H4 (cell line): ENCODE results near the gene ISYNA1. TPM values are rescaled to one million over a fixed set of nuclear protein-coding genes. Genes with fewer than 3 reads are reported as not detected.
A peak's percentile ranks its signal among the peaks of the same experiment; 100 is the strongest.

Experiments used
- DNase-seq: peaks from one replicate; pipeline ENCODE4 v3.0.0-alpha.2; 2015; ENCODE audit warnings: low spot score
- total RNA-seq: library from RNA; depleted of rRNA; stranded (reverse); fragments of >200 nt; shearing (Covaris generic); gene quantifications from 2 replicates; pipeline ENCODE4 v1.2.3, GENCODE V29; 2014

ISYNA1 gene
- total RNA-seq, 1 experiment from 2014 or later, result 0.45 TPM

GRCh38 chr19:18431351-18432197 lies 6.4 kb downstream of the ISYNA1 start:
- DNase-seq, result no peak

GRCh38 chr19:18430417-18431144 lies 7.4 kb downstream of the ISYNA1 start:
- no peak for DNase-seq

- DNase-seq, result no peak
Observed at GRCh38 chr19:18429717-18430416, 8.1 kb downstream of the ISYNA1 start.

- DNase-seq, result peak; percentile 83
Observed at GRCh38 chr19:18428787-18429674, 8.9 kb downstream of the ISYNA1 start.

GRCh38 chr19:18428173-18428786 lies 9.7 kb downstream of the ISYNA1 start:
- no peak for DNase-seq

- DNase-seq, result no peak
Observed at GRCh38 chr19:18427743-18428113, 10.2 kb downstream of the ISYNA1 start.

- DNase-seq, result no peak
Observed at GRCh38 chr19:18427080-18427742, 10.7 kb downstream of the ISYNA1 start.

GRCh38 chr19:18426416-18426767 lies 11.5 kb downstream of the ISYNA1 start:
- DNase-seq, result no peak

GRCh38 chr19:18425515-18426415 lies 12.2 kb downstream of the ISYNA1 start:
- DNase-seq, result no peak

GRCh38 chr19:18424890-18425514 lies 12.9 kb downstream of the ISYNA1 start:
- no peak for DNase-seq

- no peak for DNase-seq
Observed at GRCh38 chr19:18424122-18424889, 13.6 kb downstream of the ISYNA1 start.

- DNase-seq, result no peak
Observed at GRCh38 chr19:18423258-18424020, 14.5 kb downstream of the ISYNA1 start.

GRCh38 chr19:18422530-18423191 lies 15.3 kb downstream of the ISYNA1 start:
- no peak for DNase-seq

GRCh38 chr19:18421371-18421959 lies 16.5 kb downstream of the ISYNA1 start:
- DNase-seq, result no peak

GRCh38 chr19:18420930-18421329 lies 17.0 kb downstream of the ISYNA1 start:
- no peak for DNase-seq

GRCh38 chr19:18419699-18420460 lies 18.1 kb downstream of the ISYNA1 start:
- no peak for DNase-seq
